HEK293T (cell line): ENCODE data around the gene COPG2.

Source experiments
- CTCF ChIA-PET: fragments of 350-600 bp; formaldehyde crosslinking; extraction: SDS; loops from one replicate; lab custom pipeline; 2021; ENCODE audit warnings: antibody characterized with exemption, inconsistent platforms; lab: Yijun Ruan, JAX
- POLR2A ChIA-PET: fragments of 350-600 bp; formaldehyde crosslinking; extraction: SDS; loops from one replicate; lab custom pipeline; 2020; ENCODE audit warnings: antibody characterized with exemption, inconsistent platforms; lab: Yijun Ruan, JAX
- DNase-seq: peaks from one replicate; pipeline ENCODE4 v3.0.0; 2012; ENCODE audit warnings: mixed read lengths; ENCODE audit errors: extremely low spot score
- ARNT ChIP-seq: fragments of 450-650 bp; IDR thresholded peaks from 2 replicates; pipeline ENCODE4 v1.6.1; 2017; ENCODE audit warnings: mild to moderate bottlenecking
- BHLHE40 ChIP-seq: fragments of 450-650 bp; IDR thresholded peaks from 2 replicates; pipeline ENCODE4 v1.6.1; 2016; ENCODE audit warnings: mild to moderate bottlenecking, moderate library complexity, borderline replicate concordance
- CTBP1 ChIP-seq: fragments of 450-650 bp; IDR thresholded peaks from 2 replicates; pipeline ENCODE4 v1.6.1; 2016; ENCODE audit warnings: borderline replicate concordance
- ELF4 ChIP-seq: fragments of 450-650 bp; IDR thresholded peaks from 2 replicates; pipeline ENCODE4 v1.6.1; 2017; ENCODE audit warnings: antibody characterized with exemption
- FOXA1 ChIP-seq: fragments of 450-650 bp; IDR thresholded peaks from 2 replicates; pipeline ENCODE4 v1.6.1; 2016; ENCODE audit warnings: mild to moderate bottlenecking
- FOXK2 ChIP-seq: fragments of 450-650 bp; IDR thresholded peaks from 2 replicates; pipeline ENCODE4 v1.6.1; 2016; ENCODE audit warnings: mild to moderate bottlenecking
- FOXM1 ChIP-seq: fragments of 450-650 bp; IDR thresholded peaks from 2 replicates; pipeline ENCODE4 v1.6.1; 2017; ENCODE audit warnings: mild to moderate bottlenecking, borderline replicate concordance
- HDGF ChIP-seq: fragments of 450-650 bp; IDR thresholded peaks from 2 replicates; pipeline ENCODE4 v1.6.1; 2017; ENCODE audit warnings: antibody characterized with exemption, borderline replicate concordance
- L3MBTL2 ChIP-seq: fragments of 450-650 bp; conservative IDR thresholded peaks from 2 replicates; pipeline ENCODE4 v1.6.1; 2016; ENCODE audit warnings: mild to moderate bottlenecking
- LEF1 ChIP-seq: fragments of 450-650 bp; IDR thresholded peaks from 2 replicates; pipeline ENCODE4 v1.6.1; 2017; ENCODE audit warnings: mild to moderate bottlenecking, borderline replicate concordance
- NFRKB ChIP-seq: fragments of 450-650 bp; IDR thresholded peaks from 2 replicates; pipeline ENCODE4 v1.6.1; 2016; ENCODE audit warnings: mild to moderate bottlenecking, moderate library complexity
- PKNOX1 ChIP-seq: fragments of 450-650 bp; IDR thresholded peaks from 2 replicates; pipeline ENCODE4 v1.6.1; 2016
- SP1 ChIP-seq: fragments of 450-650 bp; IDR thresholded peaks from 2 replicates; pipeline ENCODE4 v1.6.1; 2017
- SUZ12 ChIP-seq: fragments of 450-650 bp; IDR thresholded peaks from 2 replicates; pipeline ENCODE4 v1.6.1; 2016; ENCODE audit warnings: mild to moderate bottlenecking
- TARDBP ChIP-seq: fragments of 450-650 bp; IDR thresholded peaks from 2 replicates; pipeline ENCODE4 v1.6.1; 2016
- ZNF384 ChIP-seq: fragments of 450-650 bp; IDR thresholded peaks from 2 replicates; pipeline ENCODE4 v1.6.1; 2016

The COPG2 gene

GRCh38 chr7:130566168-130566897 lies 102.2 kb downstream of the COPG2 start:
- ChIA-PET CTCF (no interaction called here), POLR2A (no interaction called here)
- TF ChIP-seq PKNOX1, result no peak
- TF ChIP-seq L3MBTL2, result no peak
- TF ChIP-seq BHLHE40, result no peak
- no peak for TF ChIP-seq HDGF
- TF ChIP-seq FOXM1, result no peak
- TF ChIP-seq LEF1, result no peak
- TF ChIP-seq CTBP1, result no peak
- TF ChIP-seq ELF4, result no peak
- TF ChIP-seq TARDBP, result no peak
- TF ChIP-seq FOXA1, result no peak
- TF ChIP-seq SUZ12, result no peak
- no peak for TF ChIP-seq NFRKB
- no peak for TF ChIP-seq SP1
- no peak for TF ChIP-seq FOXK2
- TF ChIP-seq ARNT, result no peak
- no peak for DNase-seq

- POLR2A ChIA-PET, result no interaction called here
- CTCF ChIA-PET, result no interaction called here
- TF ChIP-seq FOXA1 (no peak), FOXK2 (no peak), TARDBP (no peak), L3MBTL2 (no peak), PKNOX1 (no peak), ARNT (no peak), NFRKB (no peak), SP1 (no peak), CTBP1 (no peak), HDGF (no peak), BHLHE40 (no peak), SUZ12 (no peak), ZNF384 (no peak)
- DNase-seq, result peak; percentile 23
Observed at GRCh38 chr7:130560972-130561371, 107.6 kb downstream of the COPG2 start.

GRCh38 chr7:130559184-130559583 lies 109.4 kb downstream of the COPG2 start:
- POLR2A ChIA-PET, result no interaction called here
- TF ChIP-seq LEF1, result no peak
- TF ChIP-seq CTBP1, result no peak
- TF ChIP-seq FOXM1, result no peak
- TF ChIP-seq ARNT, result no peak
- TF ChIP-seq HDGF, result no peak
- TF ChIP-seq L3MBTL2, result no peak
- no peak for TF ChIP-seq SP1
- TF ChIP-seq FOXK2, result no peak
- TF ChIP-seq SUZ12, result no peak
- TF ChIP-seq ELF4, result no peak
- TF ChIP-seq FOXA1, result no peak
- no peak for TF ChIP-seq PKNOX1
- no peak for TF ChIP-seq ZNF384
- TF ChIP-seq BHLHE40, result no peak
- TF ChIP-seq TARDBP, result no peak
- DNase-seq, result no peak
- CTCF ChIA-PET, result no interaction called here

- CTCF ChIA-PET, result no interaction called here
- POLR2A ChIA-PET, result no interaction called here
- TF ChIP-seq NFRKB (no peak), CTBP1 (no peak), BHLHE40 (no peak), ZNF384 (no peak), FOXM1 (no peak), FOXA1 (no peak), PKNOX1 (no peak), SP1 (no peak), L3MBTL2 (no peak), TARDBP (no peak), ELF4 (no peak), SUZ12 (no peak), LEF1 (no peak), ARNT (no peak)
- DNase-seq, result no peak
Observed at GRCh38 chr7:130554481-130554880, 114.1 kb downstream of the COPG2 start.

- no peak for DNase-seq
- CTCF ChIA-PET, result no interaction called here
- TF ChIP-seq FOXK2, result no peak
- no peak for TF ChIP-seq CTBP1
- no peak for TF ChIP-seq SP1
- no peak for TF ChIP-seq FOXM1
- TF ChIP-seq HDGF, result no peak
- TF ChIP-seq ELF4, result no peak
- no peak for TF ChIP-seq ZNF384
- TF ChIP-seq LEF1, result no peak
- POLR2A ChIA-PET, result no interaction called here
Observed at GRCh38 chr7:130553398-130554029, 115.0 kb downstream of the COPG2 start.
